ENCODE measurements around the gene AHCYL1. TPM values are rescaled to one million over a fixed set of nuclear protein-coding genes. Genes with fewer than 3 reads are reported as not detected.

AHCYL1 gene
- total and polyA plus RNA-seq, 4 donors = 41.9 to 79.0 (median 59.5) TPM

DNA sequence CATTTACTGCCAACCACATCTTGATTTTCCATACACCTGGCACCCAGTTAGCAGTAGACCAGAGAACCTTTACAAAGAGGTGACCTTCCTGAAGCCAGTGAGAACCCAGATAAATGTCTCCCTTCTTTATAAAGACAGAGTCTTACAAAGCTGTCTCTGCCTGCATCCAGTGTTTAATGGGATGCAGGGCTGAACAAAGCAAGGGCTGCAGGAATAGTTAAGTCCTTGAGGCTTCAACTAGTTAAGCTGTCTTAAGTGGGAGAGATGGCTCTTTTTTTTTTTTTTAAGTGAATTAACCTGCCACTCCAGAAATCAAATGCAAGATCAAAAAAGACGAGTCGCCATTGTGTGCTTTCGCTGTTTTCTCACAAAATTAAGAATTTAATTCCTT lies 1.5 kb downstream of the AHCYL1 start:
- peak overlapping the region in 1 of 2 donors; percentile 65 for H3K4me3 ChIP-seq (ENCODE audit: low read length in 2 of 2)
- H3K4me1 ChIP-seq (ENCODE audit: control insufficient read depth in 1 of 2, insufficient read depth in 2 of 2, low read length in 2 of 2) = peaks cover 0 to 6% of the 10 kb centered on the region in 2 donors
- intact Hi-C loops (cut with DNase I) = loop anchor here (5.0 to 10.0 kb wide), 2 partner anchors 344 to 441 kb away; partner anchors contain the start of gene GNAI3 (in 1 of the 2)
- ATAC-seq (ENCODE audit: low FRiP score) (no peak), DNase-seq (no peak)
- no peaks in the 10 kb centered on the region for H3K9me3 ChIP-seq (ENCODE audit: control insufficient read depth, low read length)
- H3K27ac ChIP-seq (ENCODE audit: low read depth in 1 of 2, low read length in 2 of 2) = no peak overlapping the region
- no peaks in the 10 kb centered on the region for H3K36me3 ChIP-seq (ENCODE audit: control insufficient read depth in 1 of 2, insufficient read depth in 2 of 2, low read length in 1 of 2)
- WGBS, 2 donors = 86 to 91% methylated on average over 3 of the region's 3 CpGs
- H3K27me3 ChIP-seq (ENCODE audit: control insufficient read depth in 1 of 2, insufficient read depth in 2 of 2, low read length in 1 of 2) = no peaks in the 10 kb centered on the region

GRCh38 chr1:109988349-109988914 lies 3.9 kb downstream of the AHCYL1 start:
- H3K9me3 ChIP-seq (ENCODE audit: control insufficient read depth, low read length) = no peaks in the 10 kb centered on the region
- DNase-seq = no peak
- intact Hi-C loops (cut with DNase I) = loop anchor here (5.0 to 10.0 kb wide), 2 partner anchors 346 to 444 kb away; partner anchors contain the start of gene GNAI3 (in 1 of the 2)
- H3K4me3 ChIP-seq (ENCODE audit: low read length in 2 of 2) = no peak overlapping the region
- no peak for ATAC-seq (ENCODE audit: low FRiP score)
- H3K4me1 ChIP-seq (ENCODE audit: control insufficient read depth in 1 of 2, insufficient read depth in 2 of 2, low read length in 2 of 2) = peaks cover 3 to 6% of the 10 kb centered on the region in 2 donors
- H3K36me3 ChIP-seq (ENCODE audit: control insufficient read depth in 1 of 2, insufficient read depth in 2 of 2, low read length in 1 of 2) = no peaks in the 10 kb centered on the region
- 93% methylated on average over 3 of the region's 3 CpGs for WGBS, 2 donors
- H3K27ac ChIP-seq (ENCODE audit: low read depth in 1 of 2, low read length in 2 of 2) = no peak overlapping the region
- H3K27me3 ChIP-seq (ENCODE audit: control insufficient read depth in 1 of 2, insufficient read depth in 2 of 2, low read length in 1 of 2) = no peaks in the 10 kb centered on the region

DNA sequence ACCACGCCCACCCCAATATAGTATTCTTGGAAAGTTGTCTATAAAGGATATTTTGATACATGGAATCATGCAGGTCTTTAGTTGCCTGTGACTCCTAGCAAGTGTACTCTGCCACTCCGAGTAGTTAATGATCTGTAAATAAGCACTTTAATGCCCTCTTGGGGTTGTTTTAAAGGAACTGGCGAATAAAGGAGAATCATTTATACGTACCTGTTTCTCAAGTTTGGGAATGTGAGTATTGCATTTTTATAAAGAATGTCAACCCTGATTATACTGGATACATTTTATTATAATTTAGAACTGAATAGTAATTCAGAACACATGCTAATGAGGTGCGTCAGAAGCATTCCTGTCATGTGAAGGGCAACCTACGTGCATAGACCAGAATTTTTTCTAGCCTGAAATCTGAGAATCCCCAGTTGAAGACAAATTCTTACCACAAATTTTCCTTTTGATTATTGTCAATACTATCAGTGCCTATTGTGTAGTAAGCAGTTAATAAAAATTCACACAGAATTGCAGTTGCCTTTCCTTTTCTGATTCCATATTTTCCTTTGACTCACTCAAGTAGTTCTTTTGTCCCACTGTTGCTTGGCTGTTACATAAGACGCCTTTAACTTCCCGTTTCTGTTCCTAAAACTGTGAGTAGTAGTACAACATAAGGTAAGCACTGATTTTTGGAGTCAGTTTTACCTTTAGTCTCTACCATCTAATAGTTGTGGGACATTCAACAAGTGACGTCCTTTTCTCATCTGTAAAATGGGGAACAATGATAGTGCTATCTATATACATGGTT lies 5.1 kb downstream of the AHCYL1 start:
- no peaks in the 10 kb centered on the region for H3K27me3 ChIP-seq (ENCODE audit: control insufficient read depth in 1 of 2, insufficient read depth in 2 of 2, low read length in 1 of 2)
- 82 to 89% methylated on average over 9 of the region's 9 CpGs for WGBS, 2 donors
- peaks cover 3 to 6% of the 10 kb centered on the region in 2 donors for H3K4me1 ChIP-seq (ENCODE audit: control insufficient read depth in 1 of 2, insufficient read depth in 2 of 2, low read length in 2 of 2)
- intact Hi-C loops (cut with DNase I) = loop anchor here (5.0 to 10.0 kb wide), 2 partner anchors 347 to 445 kb away; partner anchors contain the start of gene GNAI3 (in 1 of the 2)
- no peak for ATAC-seq (ENCODE audit: low FRiP score)
- H3K36me3 ChIP-seq (ENCODE audit: control insufficient read depth in 1 of 2, insufficient read depth in 2 of 2, low read length in 1 of 2) = no peaks in the 10 kb centered on the region
- DNase-seq = no peak
- H3K9me3 ChIP-seq (ENCODE audit: control insufficient read depth, low read length) = no peaks in the 10 kb centered on the region
- no peak overlapping the region for H3K4me3 ChIP-seq (ENCODE audit: low read length in 2 of 2)
- no peak overlapping the region for H3K27ac ChIP-seq (ENCODE audit: low read depth in 1 of 2, low read length in 2 of 2)

DNA sequence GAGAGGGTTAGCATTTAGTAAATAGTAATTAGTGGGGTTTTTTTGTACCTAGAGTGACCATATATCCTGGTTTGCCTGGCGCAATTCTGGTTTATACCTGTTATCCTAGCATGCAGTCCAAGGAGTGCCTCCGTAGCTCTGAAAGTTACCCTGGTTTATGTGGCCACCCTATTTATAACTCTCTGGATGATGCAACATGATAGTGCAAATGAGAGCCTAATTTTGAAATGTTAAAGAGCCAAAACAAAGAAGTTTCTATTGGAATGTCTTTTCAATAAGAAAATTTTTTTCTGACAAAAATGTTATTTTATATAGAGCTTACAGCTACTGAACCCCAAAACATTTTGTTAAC lies 5.7 kb downstream of the AHCYL1 start:
- Histone ChIP-seq H3K27ac (ENCODE audit: low read depth in 1 of 2, low read length in 2 of 2) (no peak overlapping the region), H3K9me3 (ENCODE audit: control insufficient read depth, low read length) (no peaks in the 10 kb centered on the region), H3K36me3 (ENCODE audit: control insufficient read depth in 1 of 2, insufficient read depth in 2 of 2, low read length in 1 of 2) (no peaks in the 10 kb centered on the region), H3K4me1 (ENCODE audit: control insufficient read depth in 1 of 2, insufficient read depth in 2 of 2, low read length in 2 of 2) (peaks cover 3 to 9% of the 10 kb centered on the region in 2 donors), H3K27me3 (ENCODE audit: control insufficient read depth in 1 of 2, insufficient read depth in 2 of 2, low read length in 1 of 2) (no peaks in the 10 kb centered on the region), H3K4me3 (ENCODE audit: low read length in 2 of 2) (no peak overlapping the region)
- intact Hi-C loops (cut with DNase I) = no loop called here
- 71 to 76% methylated on average over 2 of the region's 2 CpGs for WGBS, 2 donors
- ATAC-seq (ENCODE audit: low FRiP score) (no peak), DNase-seq (no peak)

DNA sequence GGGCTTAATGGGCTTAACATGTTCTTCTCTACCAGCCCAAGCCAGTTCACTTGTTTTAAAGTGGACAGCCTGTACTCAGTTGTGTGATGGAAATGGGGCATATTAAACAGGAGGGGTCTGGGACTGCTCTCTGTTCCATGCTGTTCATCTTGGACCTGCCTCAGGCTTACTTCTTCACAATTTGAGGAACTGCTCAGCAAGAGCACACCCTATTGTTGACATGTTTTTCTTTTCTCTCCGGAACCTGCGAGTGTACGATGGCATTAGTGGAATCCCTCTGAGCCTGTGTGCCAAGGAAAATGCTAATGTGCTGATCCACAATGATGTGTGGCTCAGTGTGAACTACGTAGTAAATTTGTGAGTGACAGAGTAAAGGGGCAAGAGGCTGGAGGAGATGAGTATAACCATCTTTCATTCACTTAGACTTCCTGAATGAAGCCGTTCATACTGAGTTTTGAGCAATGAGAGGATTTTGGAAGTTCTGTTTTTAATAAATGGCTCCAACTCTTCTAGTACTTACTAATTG lies 6.9 kb downstream of the AHCYL1 start:
- Histone ChIP-seq H3K36me3 (ENCODE audit: control insufficient read depth in 1 of 2, insufficient read depth in 2 of 2, low read length in 1 of 2) (no peaks in the 10 kb centered on the region), H3K4me1 (ENCODE audit: control insufficient read depth in 1 of 2, insufficient read depth in 2 of 2, low read length in 2 of 2) (peaks cover 3 to 12% of the 10 kb centered on the region in 2 donors), H3K27ac (ENCODE audit: low read depth in 1 of 2, low read length in 2 of 2) (no peak overlapping the region), H3K4me3 (ENCODE audit: low read length in 2 of 2) (no peak overlapping the region), H3K27me3 (ENCODE audit: control insufficient read depth in 1 of 2, insufficient read depth in 2 of 2, low read length in 1 of 2) (no peaks in the 10 kb centered on the region), H3K9me3 (ENCODE audit: control insufficient read depth, low read length) (no peaks in the 10 kb centered on the region)
- DNase-seq (no peak), ATAC-seq (ENCODE audit: low FRiP score) (no peak)
- intact Hi-C loops (cut with DNase I) = no loop called here
- WGBS, 2 donors = 30 to 41% methylated on average over 5 of the region's 5 CpGs

GRCh38 chr1:109993885-109994284 lies 9.3 kb downstream of the AHCYL1 start:
- WGBS, 2 donors = 47 to 51% methylated on average over 3 of the region's 3 CpGs
- H3K9me3 ChIP-seq (ENCODE audit: control insufficient read depth, low read length) = no peaks in the 10 kb centered on the region
- no peak overlapping the region for H3K27ac ChIP-seq (ENCODE audit: low read depth in 1 of 2, low read length in 2 of 2)
- peaks cover 3 to 12% of the 10 kb centered on the region in 2 donors for H3K4me1 ChIP-seq (ENCODE audit: control insufficient read depth in 1 of 2, insufficient read depth in 2 of 2, low read length in 2 of 2)
- H3K4me3 ChIP-seq (ENCODE audit: low read length in 2 of 2) = no peak overlapping the region
- intact Hi-C loops (cut with DNase I) = no loop called here
- no peaks in the 10 kb centered on the region for H3K36me3 ChIP-seq (ENCODE audit: control insufficient read depth in 1 of 2, insufficient read depth in 2 of 2, low read length in 1 of 2)
- no peaks in the 10 kb centered on the region for H3K27me3 ChIP-seq (ENCODE audit: control insufficient read depth in 1 of 2, insufficient read depth in 2 of 2, low read length in 1 of 2)
- ATAC-seq (ENCODE audit: low FRiP score) = no peak
- no peak for DNase-seq

DNA sequence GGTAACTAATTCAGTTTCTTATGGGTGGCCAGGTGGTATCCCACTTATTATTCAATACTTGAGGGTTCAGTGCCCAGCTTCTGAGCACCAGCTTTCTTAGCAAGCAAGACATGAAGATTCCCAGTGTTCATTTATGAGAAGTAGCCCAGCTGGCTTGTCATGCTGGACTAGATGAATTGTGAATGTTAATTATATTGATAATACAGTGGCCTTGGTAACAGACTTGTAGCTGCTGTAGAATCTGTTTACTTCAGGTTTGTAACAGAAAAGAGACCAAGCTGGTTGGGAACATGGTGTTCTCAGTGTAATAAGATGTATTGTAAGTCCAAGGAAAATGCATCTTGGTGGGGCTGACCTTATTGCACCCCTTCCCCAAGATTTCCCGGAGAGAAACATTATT lies 10.1 kb downstream of the AHCYL1 start:
- DNase-seq = no peak
- Histone ChIP-seq H3K4me3 (ENCODE audit: low read length in 2 of 2) (no peak overlapping the region), H3K9me3 (ENCODE audit: control insufficient read depth, low read length) (no peaks in the 10 kb centered on the region), H3K27me3 (ENCODE audit: control insufficient read depth in 1 of 2, insufficient read depth in 2 of 2, low read length in 1 of 2) (no peaks in the 10 kb centered on the region), H3K4me1 (ENCODE audit: control insufficient read depth in 1 of 2, insufficient read depth in 2 of 2, low read length in 2 of 2) (peaks cover 3 to 12% of the 10 kb centered on the region in 2 donors), H3K27ac (ENCODE audit: low read depth in 1 of 2, low read length in 2 of 2) (no peak overlapping the region), H3K36me3 (ENCODE audit: control insufficient read depth in 1 of 2, insufficient read depth in 2 of 2, low read length in 1 of 2) (no peaks in the 10 kb centered on the region)
- 55 to 58% methylated on average over 1 of the region's 1 CpG for WGBS, 2 donors
- no peak for ATAC-seq (ENCODE audit: low FRiP score)
- intact Hi-C loops (cut with DNase I) = no loop called here

DNA sequence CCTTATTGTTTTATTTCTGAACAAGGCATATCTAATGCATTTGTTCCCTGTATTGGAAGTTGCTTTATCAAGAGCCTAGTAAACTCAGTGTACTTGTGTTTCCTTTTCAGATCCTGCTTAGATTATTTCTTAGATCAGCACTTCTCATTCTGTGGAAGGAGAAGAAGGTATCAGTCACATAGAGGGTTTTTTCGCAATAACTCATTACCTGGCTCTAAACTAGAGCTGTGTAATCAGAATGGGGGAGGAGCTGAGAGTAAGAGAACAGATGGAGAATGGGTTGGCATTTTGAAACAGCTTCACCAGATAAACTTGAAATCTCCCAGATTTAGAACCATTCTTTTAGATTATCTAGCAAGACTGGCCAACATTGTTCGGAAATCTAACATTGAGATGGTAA lies 11.0 kb downstream of the AHCYL1 start:
- Histone ChIP-seq H3K9me3 (ENCODE audit: control insufficient read depth, low read length) (no peaks in the 10 kb centered on the region), H3K4me3 (ENCODE audit: low read length in 2 of 2) (no peak overlapping the region), H3K4me1 (ENCODE audit: control insufficient read depth in 1 of 2, insufficient read depth in 2 of 2, low read length in 2 of 2) (peaks cover 3 to 11% of the 10 kb centered on the region in 2 donors), H3K36me3 (ENCODE audit: control insufficient read depth in 1 of 2, insufficient read depth in 2 of 2, low read length in 1 of 2) (no peaks in the 10 kb centered on the region), H3K27ac (ENCODE audit: low read depth in 1 of 2, low read length in 2 of 2) (no peak overlapping the region), H3K27me3 (ENCODE audit: control insufficient read depth in 1 of 2, insufficient read depth in 2 of 2, low read length in 1 of 2) (no peaks in the 10 kb centered on the region)
- DNase-seq (no peak), ATAC-seq (ENCODE audit: low FRiP score) (no peak)
- intact Hi-C loops (cut with DNase I) = no loop called here
- WGBS, 2 donors = 94 to 95% methylated on average over 2 of the region's 2 CpGs
